G401.6 (cell line): ENCODE measurements around the gene ASPG.

ENCODE experiments used
- FAIRE-seq: peaks from 2 replicates; lab custom pipeline; 2012; peaks lifted over from hg19 to GRCh38; lab: Jason Lieb, UNC

The ASPG gene

GRCh38 chr14:104085032-104085888 lies at the start of gene ASPG:
ASPG (plus strand) TSS chr14:104085700; CDS start chr14:104085771, 71 bp downstream.
- FAIRE-seq = no peak

GRCh38 chr14:104036212-104036611 lies 49.3 kb upstream of the ASPG start:
- no peak for FAIRE-seq

- FAIRE-seq = no peak
These were observed 48.4 kb upstream of the ASPG start for GRCh38 chr14:104037074-104037473.

- FAIRE-seq = no peak
These were observed 47.6 kb upstream of the ASPG start for GRCh38 chr14:104037903-104038302.

- FAIRE-seq = no peak
These were observed 46.3 kb upstream of the ASPG start for GRCh38 chr14:104039214-104039613.

- FAIRE-seq = no peak
These were observed 45.0 kb upstream of the ASPG start for GRCh38 chr14:104040539-104040938.

GRCh38 chr14:104041430-104042104 lies 43.9 kb upstream of the ASPG start:
- FAIRE-seq = no peak

- no peak for FAIRE-seq
These were observed 41.5 kb upstream of the ASPG start for GRCh38 chr14:104044016-104044415.

- FAIRE-seq = no peak
These were observed 37.7 kb upstream of the ASPG start for GRCh38 chr14:104047761-104048160.

- no peak for FAIRE-seq
These were observed 36.6 kb upstream of the ASPG start for GRCh38 chr14:104048758-104049507.

GRCh38 chr14:104049576-104050240 lies 35.8 kb upstream of the ASPG start:
- FAIRE-seq = no peak

GRCh38 chr14:104051092-104051813 lies 34.2 kb upstream of the ASPG start:
- no peak for FAIRE-seq

- no peak for FAIRE-seq
These were observed 31.1 kb upstream of the ASPG start for GRCh38 chr14:104054222-104054905.

GRCh38 chr14:104062281-104062680 lies 23.2 kb upstream of the ASPG start:
- FAIRE-seq = no peak

GRCh38 chr14:104064003-104064402 lies 21.5 kb upstream of the ASPG start:
- FAIRE-seq = no peak

- FAIRE-seq = no peak
These were observed 19.2 kb upstream of the ASPG start for GRCh38 chr14:104066279-104066678.

- no peak for FAIRE-seq
These were observed 18.7 kb upstream of the ASPG start for GRCh38 chr14:104066719-104067295.

- no peak for FAIRE-seq
These were observed 16.0 kb upstream of the ASPG start for GRCh38 chr14:104069541-104069940.

- FAIRE-seq = no peak
These were observed 12.9 kb upstream of the ASPG start for GRCh38 chr14:104072586-104072985.

- FAIRE-seq = no peak
These were observed 11.7 kb upstream of the ASPG start for GRCh38 chr14:104073764-104074163.
